Trophoblast cell (in vitro differentiated cells and primary cell): Measurements from ENCODE around the gene ITGA3.

Experiments
- DNase-seq, 2 donors: peaks; one replicate each; pipeline ENCODE4 v3.0.0-alpha.2; 2016
- H2AFZ ChIP-seq: 2 replicates; pipeline ENCODE4 v1.6.1; 2013; ENCODE audit warnings: low read length, moderate library complexity, mild to moderate bottlenecking; ENCODE audit not compliant: insufficient read depth, poor library complexity
- H2AK5ac ChIP-seq: 2 replicates; pipeline ENCODE4 v1.6.1; 2013; ENCODE audit warnings: mild to moderate bottlenecking, low read length
- H2BK120ac ChIP-seq: 2 replicates; pipeline ENCODE4 v1.6.1; 2013; ENCODE audit warnings: low read length, mild to moderate bottlenecking, moderate library complexity; ENCODE audit not compliant: insufficient read depth, poor library complexity
- H2BK12ac ChIP-seq: 2 replicates; pipeline ENCODE4 v1.6.1; 2013; ENCODE audit warnings: mild to moderate bottlenecking, low read length, moderate library complexity
- H2BK5ac ChIP-seq: 2 replicates; pipeline ENCODE4 v1.6.1; 2013; ENCODE audit warnings: low read length, low read depth, moderate library complexity, mild to moderate bottlenecking; ENCODE audit not compliant: poor library complexity
- H3K14ac ChIP-seq: 2 replicates; pipeline ENCODE4 v1.6.1; 2013; ENCODE audit warnings: mild to moderate bottlenecking, low read length
- H3K18ac ChIP-seq: 2 replicates; pipeline ENCODE4 v1.6.1; 2013; ENCODE audit warnings: mild to moderate bottlenecking, low read length
- H3K23ac ChIP-seq: 2 replicates; pipeline ENCODE4 v1.6.1; 2013; ENCODE audit warnings: low read length
- H3K27ac ChIP-seq: 2 replicates; pipeline ENCODE4 v1.5.1; 2013; ENCODE audit warnings: low read depth, mild to moderate bottlenecking, inconsistent platforms, low read length, moderate library complexity
- H3K27me3 ChIP-seq: 2 replicates; pipeline ENCODE4 v1.6.1; 2013; ENCODE audit warnings: inconsistent platforms, mild to moderate bottlenecking, low read length, moderate library complexity; ENCODE audit not compliant: insufficient read depth
- H3K36me3 ChIP-seq, 2 experiments: 1 replicate in 1 of 2; 2 replicates in 1 of 2; pipeline ENCODE4 v1.6.1; 2013; ENCODE audit warnings: low read length in 2 of 2, mild to moderate bottlenecking in 2 of 2, moderate library complexity in 1 of 2; ENCODE audit not compliant: insufficient read depth in 2 of 2, control insufficient read depth in 1 of 2
- H3K4ac ChIP-seq: 2 replicates; pipeline ENCODE4 v1.6.1; 2013; ENCODE audit warnings: low read depth, mild to moderate bottlenecking, low read length, moderate library complexity
- H3K4me1 ChIP-seq, 2 experiments: 1 replicate in 1 of 2; 2 replicates in 1 of 2; pipeline ENCODE4 v1.6.1; 2013; ENCODE audit warnings: low read length in 2 of 2, mild to moderate bottlenecking in 2 of 2, moderate library complexity in 1 of 2; ENCODE audit not compliant: insufficient read depth in 2 of 2, control insufficient read depth in 1 of 2
- H3K4me2 ChIP-seq: 2 replicates; pipeline ENCODE4 v1.6.1; 2013; ENCODE audit warnings: inconsistent platforms, mild to moderate bottlenecking, low read length, moderate library complexity
- H3K4me3 ChIP-seq: 2 replicates; pipeline ENCODE4 v1.5.1; 2013; ENCODE audit warnings: mild to moderate bottlenecking, low read depth, low read length, inconsistent platforms
- H3K79me1 ChIP-seq: one replicate; pipeline ENCODE4 v1.6.1; 2013; ENCODE audit warnings: low read length
- H3K79me2 ChIP-seq: 2 replicates; pipeline ENCODE4 v1.6.1; 2013; ENCODE audit warnings: low read length, mild to moderate bottlenecking; ENCODE audit not compliant: control insufficient read depth, insufficient read depth, poor library complexity
- H3K9ac ChIP-seq: 2 replicates; pipeline ENCODE4 v1.6.1; 2013; ENCODE audit warnings: mild to moderate bottlenecking, low read length
- H3K9me3 ChIP-seq: 2 replicates; pipeline ENCODE4 v1.6.1; 2013; ENCODE audit warnings: low read depth, mild to moderate bottlenecking, control low read depth, inconsistent platforms, low read length; ENCODE audit not compliant: insufficient read depth
- H4K12ac ChIP-seq: 2 replicates; pipeline ENCODE4 v1.6.1; 2013; ENCODE audit warnings: low read depth, mild to moderate bottlenecking, low read length, moderate library complexity
- H4K8ac ChIP-seq: 2 replicates; pipeline ENCODE4 v1.6.1; 2013; ENCODE audit warnings: low read depth, mild to moderate bottlenecking, low read length, moderate library complexity
- H4K91ac ChIP-seq: one replicate; pipeline ENCODE4 v1.6.1; 2013; ENCODE audit warnings: low read depth, mild to moderate bottlenecking, low read length, moderate library complexity
- WGBS: extraction: QIAGEN DNeasy Blood & Tissue Kit; methylation state at CpG from one replicate; pipeline ENCODE4 v1.1.7; 2013; ENCODE audit warnings: missing lambda C conversion rate; ENCODE audit not compliant: insufficient read length, insufficient coverage; ENCODE audit errors: extremely low coverage; 5-methylcytosine and 5-hydroxymethylcytosine counted together

Gene ITGA3

DNA sequence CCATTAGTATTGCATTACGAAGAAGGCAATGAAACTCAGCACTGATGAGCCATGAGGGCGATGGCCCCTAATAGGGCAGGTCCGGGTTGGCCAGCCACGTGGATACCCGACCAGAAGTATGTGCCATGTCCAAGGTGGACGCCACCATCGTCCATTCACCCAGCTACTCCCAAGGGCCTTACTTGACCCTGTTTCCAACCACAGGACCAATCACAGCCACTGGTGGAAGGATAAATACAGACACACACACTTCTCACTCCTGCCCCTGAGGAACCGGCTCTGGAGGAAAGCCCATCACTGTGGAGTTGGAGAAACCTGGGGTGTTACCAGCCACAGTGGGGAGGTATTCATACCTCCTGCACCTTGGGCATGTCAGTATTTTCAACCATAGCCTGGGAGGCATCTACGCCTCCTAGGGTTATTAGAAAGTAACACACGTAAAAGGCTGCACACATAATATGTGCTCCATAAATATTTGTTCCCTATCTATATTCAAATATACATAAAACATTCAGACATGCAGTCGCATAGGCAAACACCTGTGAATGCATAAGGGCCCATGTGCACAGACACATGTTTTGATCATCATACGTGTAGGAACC lies 5.4 kb upstream of the ITGA3 start:
- WGBS, result no CpG with 5 or more reads among the region's 12 CpGs
- Histone ChIP-seq H3K27ac (peak overlapping the region; percentile 29), H2BK120ac (peak overlapping the region; percentile 62), H2BK5ac (peak overlapping the region; percentile 7), H4K91ac (peak overlapping the region; percentile 91), H3K9ac (no peak overlapping the region), H3K4me3 (no peak overlapping the region), H3K18ac (peak overlapping the region; percentile 81), H3K36me3 (no peaks in the 10 kb centered on the region), H3K4ac (no peak overlapping the region), H3K23ac (no peak overlapping the region), H3K9me3 (no peaks in the 10 kb centered on the region), H2BK12ac (peak overlapping the region; percentile 93), H3K4me1 (peaks cover 46 to 52% of the 10 kb centered on the region in 2 experiments), H3K79me1 (peaks cover 33% of the 10 kb centered on the region), H3K14ac (peak overlapping the region; percentile 56), H3K79me2 (peaks cover 4% of the 10 kb centered on the region), H3K4me2 (peak overlapping the region; percentile 34), H4K12ac (no peak overlapping the region), H4K8ac (peak overlapping the region; percentile 3), H3K27me3 (no peaks in the 10 kb centered on the region), H2AK5ac (peak overlapping the region; percentile 96), H2AFZ (peak overlapping the region; percentile 15)
- no peak for DNase-seq

- Histone ChIP-seq H3K27me3 (no peaks in the 10 kb centered on the region), H3K27ac (peak overlapping the region; percentile 97), H4K91ac (peak overlapping the region; percentile 78), H3K9me3 (no peaks in the 10 kb centered on the region), H2BK120ac (peak overlapping the region; percentile 93), H3K4me2 (peak overlapping the region; percentile 34), H3K4me3 (no peak overlapping the region), H3K36me3 (no peaks in the 10 kb centered on the region), H3K4me1 (peaks cover 46 to 52% of the 10 kb centered on the region in 2 experiments), H3K79me1 (peaks cover 35% of the 10 kb centered on the region), H2AK5ac (peak overlapping the region; percentile 85), H2BK12ac (peak overlapping the region; percentile 91), H3K14ac (peak overlapping the region; percentile 32), H2AFZ (no peak overlapping the region), H4K8ac (peak overlapping the region; percentile 31), H3K4ac (peak overlapping the region; percentile 4), H3K9ac (no peak overlapping the region), H2BK5ac (peak overlapping the region; percentile 44), H3K18ac (peak overlapping the region; percentile 9), H4K12ac (no peak overlapping the region), H3K79me2 (peaks cover 6% of the 10 kb centered on the region), H3K23ac (no peak overlapping the region)
- WGBS, result no CpG with 5 or more reads among the region's 4 CpGs
- peak; percentile 84 to 86 for DNase-seq
These were observed 4.8 kb upstream of the ITGA3 start for GRCh38 chr17:50051082-50051576.

GRCh38 chr17:50051606-50052005 lies 4.3 kb upstream of the ITGA3 start:
- no CpG with 5 or more reads among the region's 2 CpGs for WGBS
- no peak for DNase-seq
- H3K79me2 ChIP-seq, result peaks cover 9% of the 10 kb centered on the region
- peak overlapping the region; percentile 78 for H4K91ac ChIP-seq
- H3K36me3 ChIP-seq, result no peaks in the 10 kb centered on the region
- peak overlapping the region; percentile 93 for H2BK120ac ChIP-seq
- no peak overlapping the region for H3K4me2 ChIP-seq
- peak overlapping the region; percentile 91 for H2BK12ac ChIP-seq
- peak overlapping the region; percentile 4 for H3K4ac ChIP-seq
- peak overlapping the region; percentile 44 for H2BK5ac ChIP-seq
- H3K27ac ChIP-seq, result peak overlapping the region; percentile 97
- peak overlapping the region; percentile 85 for H2AK5ac ChIP-seq
- no peak overlapping the region for H3K4me3 ChIP-seq
- H4K12ac ChIP-seq, result no peak overlapping the region
- no peaks in the 10 kb centered on the region for H3K9me3 ChIP-seq
- no peak overlapping the region for H3K9ac ChIP-seq
- H3K4me1 ChIP-seq, result peaks cover 46 to 52% of the 10 kb centered on the region in 2 experiments
- H4K8ac ChIP-seq, result peak overlapping the region; percentile 31
- peak overlapping the region; percentile 32 for H3K14ac ChIP-seq
- H3K23ac ChIP-seq, result no peak overlapping the region
- H2AFZ ChIP-seq, result no peak overlapping the region
- H3K27me3 ChIP-seq, result no peaks in the 10 kb centered on the region
- peak overlapping the region; percentile 9 for H3K18ac ChIP-seq
- H3K79me1 ChIP-seq, result peaks cover 40% of the 10 kb centered on the region

DNA sequence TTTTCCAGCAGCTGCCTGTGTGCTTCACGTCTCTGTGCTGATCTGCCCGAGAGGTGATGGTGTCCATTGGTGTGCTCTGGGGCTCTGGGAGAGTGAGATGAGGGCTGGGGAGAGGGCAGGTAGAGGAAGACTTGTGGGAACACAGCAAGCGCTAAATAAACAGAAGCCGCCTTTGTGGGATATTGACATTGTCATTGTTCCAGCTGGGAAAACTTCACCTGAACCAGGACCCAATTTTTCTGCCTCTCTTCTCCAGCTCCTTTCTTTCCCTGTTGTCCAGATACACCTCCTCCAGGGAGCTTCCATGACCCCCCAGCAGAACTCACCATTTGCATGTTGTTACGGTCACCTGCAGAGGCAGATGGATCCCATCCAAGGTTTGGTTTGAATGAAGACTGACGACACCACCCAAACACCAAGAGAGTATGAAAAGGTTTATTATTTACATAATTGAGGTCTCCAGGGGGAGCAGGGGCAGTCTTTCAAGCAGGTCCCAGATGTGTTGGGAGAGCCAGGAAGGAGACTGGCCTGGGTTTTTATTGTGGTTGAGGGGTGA lies 3.6 kb upstream of the ITGA3 start:
- Histone ChIP-seq H3K27me3 (no peaks in the 10 kb centered on the region), H3K23ac (no peak overlapping the region), H2AK5ac (peak overlapping the region; percentile 95), H4K91ac (peak overlapping the region; percentile 87), H3K9ac (no peak overlapping the region), H2BK12ac (peak overlapping the region; percentile 99), H3K4ac (peak overlapping the region; percentile 71), H2BK120ac (peak overlapping the region; percentile 96), H3K4me2 (peak overlapping the region; percentile 52), H2BK5ac (peak overlapping the region; percentile 88), H3K36me3 (no peaks in the 10 kb centered on the region), H3K9me3 (no peaks in the 10 kb centered on the region), H4K12ac (no peak overlapping the region), H3K4me1 (peaks cover 47 to 55% of the 10 kb centered on the region in 2 experiments), H3K4me3 (no peak overlapping the region), H3K79me1 (peaks cover 43% of the 10 kb centered on the region), H3K79me2 (peaks cover 14% of the 10 kb centered on the region), H3K14ac (peak overlapping the region; percentile 88), H4K8ac (peak overlapping the region; percentile 43), H2AFZ (no peak overlapping the region), H3K18ac (peak overlapping the region; percentile 96), H3K27ac (peak overlapping the region; percentile 97)
- no peak for DNase-seq
- no CpG with 5 or more reads among the region's 6 CpGs for WGBS
